CD4-positive, alpha-beta T cell (primary cell): ENCODE results near the gene PTPA. TPM values are rescaled to one million over a fixed set of nuclear protein-coding genes. Genes with fewer than 3 reads are reported as not detected.

ENCODE experiments used
- ATAC-seq: fragments of 200-7000 bp; cut with Tn5 transposase; one replicate; pipeline ENCODE4 v1.10.0; 2022; ENCODE audit warnings: mild to moderate bottlenecking; ENCODE audit not compliant: poor library complexity
- CTCF ChIA-PET: fragments of 350-600 bp; sonication (Branson Sonifier 250); formaldehyde crosslinking; loops from one replicate; lab custom pipeline; 2021; ENCODE audit warnings: antibody characterized with exemption, inconsistent platforms; lab: Charles Lee
- POLR2A ChIA-PET: fragments of 350-600 bp; sonication (Branson Sonifier 250); formaldehyde crosslinking; loops from one replicate; lab custom pipeline; 2021; ENCODE audit warnings: antibody characterized with exemption, inconsistent platforms; lab: Charles Lee
- DNase-seq, 14 experiments: peaks; one replicate each; pipeline ENCODE4 v3.0.0-alpha.2; 2013 to 2020; ENCODE audit warnings: mixed read lengths in 2 of 14
- H3K27ac ChIP-seq, 2 donors: one replicate each; pipeline versions ENCODE4 v1.5.1 to v1.7.0; 2013; ENCODE audit warnings: low read length in 2 of 2, low read depth in 1 of 2, mild to moderate bottlenecking in 1 of 2
- H3K27me3 ChIP-seq, 2 experiments: 1 replicate in 1 of 2; 2 replicates in 1 of 2; pipeline versions ENCODE4 v1.6.1 to v1.7.0; 2013; ENCODE audit warnings: low read length in 2 of 2, control low read depth in 1 of 2, mild to moderate bottlenecking in 1 of 2, moderate library complexity in 1 of 2; ENCODE audit not compliant: insufficient read depth in 2 of 2, control insufficient read depth in 1 of 2
- H3K36me3 ChIP-seq: one replicate; pipeline ENCODE4 v1.6.1; 2013; ENCODE audit warnings: low read length, control low read depth; ENCODE audit not compliant: insufficient read depth
- H3K4me1 ChIP-seq: one replicate; pipeline ENCODE4 v1.6.1; 2013; ENCODE audit warnings: low read length, control low read depth; ENCODE audit not compliant: insufficient read depth
- H3K4me3 ChIP-seq: one replicate; pipeline ENCODE4 v1.5.1; 2013; ENCODE audit warnings: mild to moderate bottlenecking, low read length, moderate library complexity
- H3K9me3 ChIP-seq, 2 experiments: 1 replicate in 1 of 2; 2 replicates in 1 of 2; pipeline versions ENCODE4 v1.6.1 to v1.7.0; 2013; ENCODE audit warnings: low read length in 2 of 2, mild to moderate bottlenecking in 2 of 2, control low read depth in 1 of 2, moderate library complexity in 1 of 2; ENCODE audit not compliant: control insufficient read depth in 1 of 2, insufficient read depth in 1 of 2
- H3K27ac Mint-ChIP-seq: one replicate; pipeline ENCODE4 v1.8.0; 2020; ENCODE audit warnings: mixed read lengths
- H3K27me3 Mint-ChIP-seq: one replicate; pipeline ENCODE4 v1.8.0; 2021; ENCODE audit warnings: mixed read lengths
- H3K36me3 Mint-ChIP-seq: one replicate; pipeline ENCODE4 v1.8.0; 2021; ENCODE audit warnings: low read depth, mixed read lengths
- H3K4me1 Mint-ChIP-seq: one replicate; pipeline ENCODE4 v1.8.0; 2021; ENCODE audit warnings: low read depth, mixed read lengths
- H3K4me3 Mint-ChIP-seq: one replicate; pipeline ENCODE4 v1.8.0; 2020; ENCODE audit warnings: mild to moderate bottlenecking, mixed read lengths
- H3K9me3 Mint-ChIP-seq: one replicate; pipeline ENCODE4 v1.8.0; 2020; ENCODE audit warnings: mixed read lengths
- CTCF ChIP-seq: fragments of 200-600 bp; IDR thresholded peaks from one replicate; pipeline ENCODE4 v1.8.0; 2022; ENCODE audit warnings: antibody characterized with exemption, mild to moderate bottlenecking
- intact Hi-C, 2 experiments: fragments of 100-400 bp; cut with DNase I in 1 of 2; cut with micrococcal nuclease in 1 of 2; formaldehyde crosslinking; loops; one replicate each; pipeline versions ENCODE4 v1.15.1 to v1.9.0; 2023 to 2025; cut with DNase I, micrococcal nuclease
- total RNA-seq, 174 experiments: library from RNA in 2 of 174; stranded (reverse) in 2 of 174; gene quantifications; one replicate each; pipeline ENCODE4 v1.2.3 and lab custom pipeline; 2021 to 2026

PTPA gene
- total RNA-seq, 2 experiments from 2014 or later: 21.6 to 23.3 TPM

GRCh38 chr9:129089246-129089645 lies 22.0 kb upstream of the PTPA start:
- no peak overlapping the region for H3K4me3 Mint-ChIP-seq
- no peaks in the 10 kb centered on the region for H3K9me3 Mint-ChIP-seq
- H3K9me3 ChIP-seq: no peaks in the 10 kb centered on the region
- no peaks in the 10 kb centered on the region for H3K27me3 Mint-ChIP-seq
- peaks cover 50% of the 10 kb centered on the region for H3K36me3 ChIP-seq
- no peak overlapping the region for H3K4me3 ChIP-seq
- peaks cover 35% of the 10 kb centered on the region for H3K36me3 Mint-ChIP-seq
- peaks cover 3% of the 10 kb centered on the region for H3K4me1 ChIP-seq
- TF ChIP-seq CTCF: no peak
- ChIA-PET POLR2A (interaction anchor here (0.6 kb wide), 1 partner anchor 98 kb away, joined by 3 read pairs; no protein-coding TSS in a partner anchor), CTCF (no interaction called here)
- H3K27ac Mint-ChIP-seq: no peak overlapping the region
- intact Hi-C loops: no loop called here
- DNase-seq (no peak), ATAC-seq (no peak)
- no peaks in the 10 kb centered on the region for H3K27me3 ChIP-seq
- H3K4me1 Mint-ChIP-seq: no peaks in the 10 kb centered on the region
- H3K27ac ChIP-seq: no peak overlapping the region

- no peak overlapping the region for H3K27ac ChIP-seq
- POLR2A ChIA-PET: interaction anchor here (1.9 kb wide), 1 partner anchor 13 kb away, joined by 4 read pairs; the partner anchor contains the start of gene DOLPP1
- H3K36me3 ChIP-seq: peaks cover 16% of the 10 kb centered on the region
- CTCF ChIA-PET: no interaction called here
- DNase-seq (no peak), ATAC-seq (no peak)
- H3K9me3 Mint-ChIP-seq: no peaks in the 10 kb centered on the region
- H3K4me1 Mint-ChIP-seq: no peaks in the 10 kb centered on the region
- intact Hi-C loops: no loop called here
- H3K27me3 ChIP-seq: no peaks in the 10 kb centered on the region
- H3K4me3 ChIP-seq: no peak overlapping the region
- TF ChIP-seq CTCF: no peak
- H3K36me3 Mint-ChIP-seq: peaks cover 14% of the 10 kb centered on the region
- H3K9me3 ChIP-seq: no peaks in the 10 kb centered on the region
- H3K27me3 Mint-ChIP-seq: no peaks in the 10 kb centered on the region
- no peak overlapping the region for H3K27ac Mint-ChIP-seq
- no peaks in the 10 kb centered on the region for H3K4me1 ChIP-seq
- no peak overlapping the region for H3K4me3 Mint-ChIP-seq
Observed at GRCh38 chr9:129093602-129094386, 17.4 kb upstream of the PTPA start.

DNA sequence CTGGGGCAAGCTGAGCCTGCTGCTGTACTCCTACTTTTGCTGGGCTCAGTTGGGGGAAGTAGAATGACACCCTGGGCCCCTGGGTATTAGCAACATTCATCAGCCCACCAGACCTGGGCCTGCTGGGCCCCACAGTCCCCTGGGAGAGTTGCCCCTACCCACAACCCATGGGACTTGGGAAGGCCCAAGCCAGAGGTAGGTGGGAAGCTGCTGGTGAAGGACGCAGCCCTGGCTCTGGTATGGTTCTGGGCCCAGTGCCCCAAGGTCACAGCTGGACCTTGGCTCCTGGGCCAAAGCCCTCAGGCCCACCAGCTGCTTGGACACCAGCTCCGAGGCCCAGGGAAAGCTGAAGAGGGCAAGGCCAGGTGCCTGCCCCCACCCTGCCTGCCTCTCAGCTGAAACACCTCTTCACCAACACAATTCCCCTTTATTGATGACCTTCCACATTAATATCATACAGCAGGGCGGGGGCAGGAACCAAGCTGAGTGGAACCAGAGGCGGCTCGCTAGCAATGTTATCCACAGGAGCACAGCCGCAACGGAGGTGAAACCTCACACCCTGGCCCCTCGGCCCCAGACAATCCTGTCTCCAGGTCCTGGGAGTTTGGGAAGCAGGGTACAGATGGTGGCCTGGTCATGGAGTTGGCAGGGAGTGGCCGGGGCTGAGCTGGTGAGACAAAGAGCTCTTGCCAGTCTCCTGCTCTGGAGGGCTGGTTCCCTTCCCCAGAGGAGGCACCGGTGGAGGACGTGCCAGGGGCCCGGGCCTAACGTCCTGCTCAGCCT lies 16.6 kb upstream of the PTPA start:
- H3K4me3 ChIP-seq: no peak overlapping the region
- H3K27ac Mint-ChIP-seq: no peak overlapping the region
- H3K9me3 Mint-ChIP-seq: no peaks in the 10 kb centered on the region
- ATAC-seq (no peak), DNase-seq (no peak)
- no peak overlapping the region for H3K27ac ChIP-seq
- POLR2A ChIA-PET: interaction anchor here (1.9 kb wide), 1 partner anchor 13 kb away, joined by 4 read pairs; the partner anchor contains the start of gene DOLPP1
- H3K9me3 ChIP-seq: no peaks in the 10 kb centered on the region
- H3K36me3 ChIP-seq: peaks cover 8% of the 10 kb centered on the region
- H3K27me3 ChIP-seq: no peaks in the 10 kb centered on the region
- peaks cover 10% of the 10 kb centered on the region for H3K36me3 Mint-ChIP-seq
- no peaks in the 10 kb centered on the region for H3K27me3 Mint-ChIP-seq
- H3K4me1 ChIP-seq: no peaks in the 10 kb centered on the region
- no peaks in the 10 kb centered on the region for H3K4me1 Mint-ChIP-seq
- H3K4me3 Mint-ChIP-seq: no peak overlapping the region
- TF ChIP-seq CTCF: no peak
- CTCF ChIA-PET: no interaction called here
- intact Hi-C loops: no loop called here
